Measurements from ENCODE around the gene ZNF385C.

DNA sequence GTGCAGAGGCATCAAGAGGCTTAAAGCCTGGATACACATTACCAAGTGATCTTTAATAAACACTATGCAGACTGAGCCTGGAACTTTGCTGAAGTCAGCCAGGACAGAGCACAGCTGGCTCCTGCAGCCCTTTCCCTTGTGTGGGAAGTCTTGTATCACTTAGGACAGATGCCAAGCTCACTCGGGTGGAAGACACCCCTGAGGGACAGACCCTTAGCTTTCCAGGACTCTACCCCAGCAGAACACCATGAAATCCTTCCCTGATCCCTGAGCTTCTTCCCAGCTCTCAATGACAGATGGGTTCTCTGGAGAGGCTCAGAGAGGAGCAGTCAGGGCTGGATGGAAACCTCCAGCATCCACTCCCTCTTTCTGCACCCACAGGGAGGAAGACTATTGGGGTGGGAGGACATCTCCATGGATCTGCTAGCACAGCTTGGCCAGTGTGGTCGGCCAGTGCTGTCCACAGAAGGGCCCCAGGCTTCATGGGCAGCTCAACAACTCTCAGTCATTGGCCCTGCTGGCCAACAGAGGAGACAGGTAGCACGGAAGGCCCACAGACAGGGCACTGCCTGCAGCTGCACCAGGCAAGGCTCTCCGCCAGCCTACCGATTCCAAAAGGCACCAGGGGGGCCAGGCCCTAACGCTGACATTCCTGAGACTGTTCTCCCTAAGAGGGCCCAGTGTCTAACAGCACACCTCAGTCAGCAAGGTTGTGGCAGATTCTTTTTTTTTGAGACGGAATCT, 40.6 kb upstream of the ZNF385C start:
- TF ChIP-seq, protein P1, sequence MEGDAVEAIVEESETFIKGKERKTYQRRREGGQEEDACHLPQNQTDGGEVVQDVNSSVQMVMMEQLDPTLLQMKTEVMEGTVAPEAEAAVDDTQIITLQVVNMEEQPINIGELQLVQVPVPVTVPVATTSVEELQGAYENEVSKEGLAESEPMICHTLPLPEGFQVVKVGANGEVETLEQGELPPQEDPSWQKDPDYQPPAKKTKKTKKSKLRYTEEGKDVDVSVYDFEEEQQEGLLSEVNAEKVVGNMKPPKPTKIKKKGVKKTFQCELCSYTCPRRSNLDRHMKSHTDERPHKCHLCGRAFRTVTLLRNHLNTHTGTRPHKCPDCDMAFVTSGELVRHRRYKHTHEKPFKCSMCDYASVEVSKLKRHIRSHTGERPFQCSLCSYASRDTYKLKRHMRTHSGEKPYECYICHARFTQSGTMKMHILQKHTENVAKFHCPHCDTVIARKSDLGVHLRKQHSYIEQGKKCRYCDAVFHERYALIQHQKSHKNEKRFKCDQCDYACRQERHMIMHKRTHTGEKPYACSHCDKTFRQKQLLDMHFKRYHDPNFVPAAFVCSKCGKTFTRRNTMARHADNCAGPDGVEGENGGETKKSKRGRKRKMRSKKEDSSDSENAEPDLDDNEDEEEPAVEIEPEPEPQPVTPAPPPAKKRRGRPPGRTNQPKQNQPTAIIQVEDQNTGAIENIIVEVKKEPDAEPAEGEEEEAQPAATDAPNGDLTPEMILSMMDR (IDR thresholded peaks at IDR 0.05) = no peak
- no peak for TF ChIP-seq POLR2A (IDR thresholded peaks at IDR 0.05)

Data from body of pancreas (tissue), 4 donors.